ENCODE data around the gene CBX8.

DNA sequence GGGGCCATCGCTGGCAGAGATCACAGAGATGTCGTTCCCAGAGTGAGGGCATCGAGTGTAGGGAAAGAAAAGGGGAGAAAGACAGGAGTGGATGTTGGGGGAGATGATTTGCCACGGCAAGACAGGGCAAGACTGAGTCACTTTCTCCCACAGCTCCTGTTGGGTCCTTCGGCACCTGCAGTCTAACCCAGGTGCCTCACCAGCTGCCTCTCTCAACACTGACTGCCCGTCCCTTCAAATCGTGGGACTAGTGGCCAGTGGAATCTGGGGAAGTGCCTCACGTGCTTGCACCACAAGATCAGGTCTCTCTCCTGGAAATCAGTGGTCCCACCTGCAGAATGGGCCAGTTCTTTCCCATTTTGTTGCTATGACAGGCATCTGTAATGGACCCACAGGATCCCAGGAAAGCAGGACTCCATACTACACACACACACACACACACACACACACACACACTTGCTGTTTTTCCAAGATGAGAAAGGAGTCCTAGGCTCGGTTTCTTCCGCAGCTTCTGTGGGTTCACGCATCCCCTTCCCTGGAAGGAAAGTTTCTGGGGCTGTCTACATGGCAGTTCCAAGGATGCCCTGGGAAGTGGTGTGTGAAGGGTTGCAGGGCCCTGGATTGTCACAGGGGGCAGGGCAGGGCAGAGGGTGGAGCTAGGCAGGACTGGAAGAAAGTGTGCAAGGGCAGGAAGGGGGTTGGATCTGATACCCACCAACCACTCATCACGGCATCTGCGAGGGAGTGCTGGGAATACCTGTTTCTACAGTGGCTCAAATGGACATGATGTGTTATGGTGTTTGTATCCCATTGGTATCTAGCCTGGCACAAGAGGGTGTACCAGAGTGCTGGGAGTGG lies 10.2 kb upstream of the CBX8 start:
- TF ChIP-seq, protein P1, sequence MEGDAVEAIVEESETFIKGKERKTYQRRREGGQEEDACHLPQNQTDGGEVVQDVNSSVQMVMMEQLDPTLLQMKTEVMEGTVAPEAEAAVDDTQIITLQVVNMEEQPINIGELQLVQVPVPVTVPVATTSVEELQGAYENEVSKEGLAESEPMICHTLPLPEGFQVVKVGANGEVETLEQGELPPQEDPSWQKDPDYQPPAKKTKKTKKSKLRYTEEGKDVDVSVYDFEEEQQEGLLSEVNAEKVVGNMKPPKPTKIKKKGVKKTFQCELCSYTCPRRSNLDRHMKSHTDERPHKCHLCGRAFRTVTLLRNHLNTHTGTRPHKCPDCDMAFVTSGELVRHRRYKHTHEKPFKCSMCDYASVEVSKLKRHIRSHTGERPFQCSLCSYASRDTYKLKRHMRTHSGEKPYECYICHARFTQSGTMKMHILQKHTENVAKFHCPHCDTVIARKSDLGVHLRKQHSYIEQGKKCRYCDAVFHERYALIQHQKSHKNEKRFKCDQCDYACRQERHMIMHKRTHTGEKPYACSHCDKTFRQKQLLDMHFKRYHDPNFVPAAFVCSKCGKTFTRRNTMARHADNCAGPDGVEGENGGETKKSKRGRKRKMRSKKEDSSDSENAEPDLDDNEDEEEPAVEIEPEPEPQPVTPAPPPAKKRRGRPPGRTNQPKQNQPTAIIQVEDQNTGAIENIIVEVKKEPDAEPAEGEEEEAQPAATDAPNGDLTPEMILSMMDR (conservative IDR thresholded peaks at IDR 0.05 in 1 of 2, IDR thresholded peaks at IDR 0.05 in 1 of 2; ENCODE audit: extremely low read depth in 1 of 2, insufficient read depth in 1 of 2, low read depth in 1 of 2, low read length in 2 of 2): no peak
- TF ChIP-seq EZH2 (IDR thresholded peaks at IDR 0.05; ENCODE audit: borderline replicate concordance, low read length): no peak

Measured in mammary epithelial cell (primary cell).